HepG2 (cell line): ENCODE data around the gene BAIAP2L1. TPM values are rescaled to one million over a fixed set of nuclear protein-coding genes. Genes with fewer than 3 reads are reported as not detected.

Source experiments
- ELF1 ChIP-seq: sonication (generic); formaldehyde crosslinking; IDR thresholded peaks from 2 replicates; pipeline ENCODE4 v1.4.0; 2020; ENCODE audit warnings: missing genetic modification reagents
- FOXM1 ChIP-seq: sonication (generic); formaldehyde crosslinking; IDR thresholded peaks from 2 replicates; pipeline ENCODE4 v1.5.0; 2020; ENCODE audit warnings: missing genetic modification reagents
- GABPA ChIP-seq, 2 experiments: IDR thresholded peaks; 2 replicates each; pipeline ENCODE4 v1.6.1; 2011 to 2016; ENCODE audit warnings: low read depth in 2 of 2, low read length in 1 of 2, missing biosample characterization in 1 of 2, missing genetic modification characterization in 1 of 2
- GLI4 ChIP-seq: sonication (generic); formaldehyde crosslinking; IDR thresholded peaks from 2 replicates; pipeline ENCODE4 v1.5.1; 2020; ENCODE audit warnings: missing genetic modification reagents, mild to moderate bottlenecking, moderate library complexity, borderline replicate concordance
- HNF4G ChIP-seq, 2 experiments: sonication (generic) in 1 of 2; formaldehyde crosslinking in 1 of 2; IDR thresholded peaks; 2 replicates each; pipeline versions ENCODE4 v1.4.0 to v1.6.1; 2011 to 2020; ENCODE audit warnings: borderline replicate concordance in 2 of 2, low read depth in 2 of 2, mild to moderate bottlenecking in 2 of 2, low read length in 1 of 2, missing genetic modification reagents in 1 of 2, moderate library complexity in 1 of 2
- KLF15 ChIP-seq: sonication (generic); formaldehyde crosslinking; IDR thresholded peaks from 2 replicates; pipeline ENCODE4 v1.8.1; 2023; ENCODE audit warnings: borderline replicate concordance, mild to moderate bottlenecking, inconsistent platforms, missing genetic modification reagents, mixed read lengths
- SMC3 ChIP-seq: IDR thresholded peaks from 2 replicates; pipeline ENCODE4 v1.6.1; 2011; ENCODE audit warnings: low read length, improper control_type of control experiment
- THYN1 ChIP-seq: sonication (generic); formaldehyde crosslinking; IDR thresholded peaks from 2 replicates; pipeline ENCODE4 v1.8.1; 2023; ENCODE audit warnings: low read depth, mild to moderate bottlenecking, moderate library complexity, missing genetic modification reagents, borderline replicate concordance
- ZFY ChIP-seq: sonication (generic); formaldehyde crosslinking; IDR thresholded peaks from 2 replicates; pipeline ENCODE4 v1.4.0; 2020; ENCODE audit warnings: missing genetic modification reagents
- ZKSCAN5 ChIP-seq: sonication (generic); formaldehyde crosslinking; IDR thresholded peaks from 2 replicates; pipeline ENCODE4 v1.5.1; 2020; ENCODE audit warnings: mild to moderate bottlenecking, missing genetic modification reagents
- ZNF10 ChIP-seq: sonication (generic); formaldehyde crosslinking; IDR thresholded peaks from 2 replicates; pipeline ENCODE4 v1.4.0; 2020; ENCODE audit warnings: mild to moderate bottlenecking, low read depth, missing genetic modification reagents, borderline replicate concordance
- ZNF121 ChIP-seq: sonication (generic); formaldehyde crosslinking; IDR thresholded peaks from 2 replicates; pipeline ENCODE4 v1.5.0; 2020; ENCODE audit warnings: mild to moderate bottlenecking, missing genetic modification reagents
- ZNF781 ChIP-seq: sonication (generic); formaldehyde crosslinking; IDR thresholded peaks from 2 replicates; pipeline ENCODE4 v1.5.1; 2020; ENCODE audit warnings: borderline replicate concordance, mild to moderate bottlenecking, missing genetic modification reagents; ENCODE audit errors: not compliant biosample characterization
- polyA plus RNA-seq, 8 experiments: library from polyadenylated mRNA; depleted of rRNA in 3 of 8; stranded (reverse) in 7 of 8; unstranded in 1 of 8; fragments of >200 nt; fragmentation: Illumina TruSeq in 4 of 8; extraction: Trizol in 4 of 8; gene quantifications; 2 replicates each; pipeline versions ENCODE4 v1.2.1 to v1.2.3, GENCODE V29; 2011 to 2016; ENCODE audit warnings: low read depth in 4 of 8, missing spikeins in 1 of 8, mixed read lengths in 1 of 8; ENCODE audit not compliant: insufficient read depth in 1 of 8
- total RNA-seq, 5 experiments: library from RNA; depleted of rRNA; stranded (reverse); fragments of >200 nt; fragmentation: Illumina TruSeq; extraction: Trizol; gene quantifications; 2 replicates each; pipeline ENCODE4 v1.2.3, GENCODE V29; 2016; ENCODE audit warnings: low read depth in 1 of 5
- TF ChIP-seq, protein P1 (sequence below): sonication (generic); formaldehyde crosslinking; IDR thresholded peaks from 2 replicates; pipeline ENCODE4 v1.4.0; 2020; ENCODE audit warnings: mild to moderate bottlenecking, missing genetic modification reagents
- TF ChIP-seq, protein P2 (sequence below): sonication (generic); formaldehyde crosslinking; IDR thresholded peaks from 2 replicates; pipeline ENCODE4 v1.4.0; 2020; ENCODE audit warnings: missing genetic modification reagents
- TF ChIP-seq, protein P3 (sequence below): sonication (generic); formaldehyde crosslinking; IDR thresholded peaks from 2 replicates; pipeline ENCODE4 v1.8.0; 2022; ENCODE audit warnings: mild to moderate bottlenecking, missing genetic modification reagents; ENCODE audit not compliant: insufficient replicate concordance
- TF ChIP-seq, protein P4 (sequence below): sonication (generic); formaldehyde crosslinking; conservative IDR thresholded peaks from 2 replicates; pipeline ENCODE4 v1.8.0; 2022; ENCODE audit warnings: mild to moderate bottlenecking, moderate library complexity, missing genetic modification reagents
- TF ChIP-seq, protein P5 (sequence below): sonication (generic); formaldehyde crosslinking; IDR thresholded peaks from 2 replicates; pipeline ENCODE4 v1.8.1; 2023; ENCODE audit warnings: mild to moderate bottlenecking, missing genetic modification reagents

BAIAP2L1 gene
- total and polyA plus RNA-seq, 2 of the 13 experiments (the other 11 are each of a cell fraction or from before 2014, with no cell fraction given) = 13.0 to 21.5 TPM

DNA sequence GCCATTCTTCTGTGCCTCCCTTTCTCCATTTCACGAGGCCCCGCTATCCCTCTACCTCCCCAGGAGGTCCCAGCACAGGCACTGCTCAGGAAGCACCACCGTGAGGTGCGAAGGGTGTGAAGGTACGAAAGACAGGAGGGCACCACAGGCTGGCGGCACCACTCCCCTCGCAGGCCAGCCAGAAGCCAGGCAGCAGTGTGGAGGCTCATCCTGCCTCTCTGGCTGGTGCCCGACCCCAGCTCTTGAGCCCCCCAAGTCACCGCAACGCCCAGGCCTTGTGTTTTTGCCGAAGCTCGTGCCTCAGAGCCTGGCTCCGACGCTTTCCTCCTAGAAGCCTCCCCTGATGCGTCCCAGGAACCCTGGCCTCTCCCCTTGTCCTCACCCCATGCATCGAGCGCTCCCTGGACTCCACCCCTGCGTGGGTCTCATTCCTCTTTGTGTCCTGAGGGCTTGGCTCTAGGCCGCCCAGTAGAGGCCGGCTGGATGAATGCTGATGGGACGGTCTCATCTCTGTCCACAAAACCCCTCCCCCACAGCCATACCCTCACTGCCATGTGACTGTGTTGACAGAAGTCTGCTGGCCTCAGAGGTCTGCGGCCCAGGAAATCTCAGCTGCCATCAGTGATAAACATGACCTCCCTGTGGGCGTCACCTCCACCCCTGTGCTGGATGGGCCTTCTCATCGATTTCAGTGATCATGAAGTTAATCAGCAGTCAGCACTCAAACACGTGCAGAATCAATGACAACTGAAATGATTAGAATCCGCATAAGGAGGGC lies 100.1 kb downstream of the BAIAP2L1 start (continued):
- TF ChIP-seq ZNF121 (CRISPR knock-in tag) = no peak
- no peak for TF ChIP-seq FOXM1 (CRISPR knock-in tag)
- TF ChIP-seq, protein P1, sequence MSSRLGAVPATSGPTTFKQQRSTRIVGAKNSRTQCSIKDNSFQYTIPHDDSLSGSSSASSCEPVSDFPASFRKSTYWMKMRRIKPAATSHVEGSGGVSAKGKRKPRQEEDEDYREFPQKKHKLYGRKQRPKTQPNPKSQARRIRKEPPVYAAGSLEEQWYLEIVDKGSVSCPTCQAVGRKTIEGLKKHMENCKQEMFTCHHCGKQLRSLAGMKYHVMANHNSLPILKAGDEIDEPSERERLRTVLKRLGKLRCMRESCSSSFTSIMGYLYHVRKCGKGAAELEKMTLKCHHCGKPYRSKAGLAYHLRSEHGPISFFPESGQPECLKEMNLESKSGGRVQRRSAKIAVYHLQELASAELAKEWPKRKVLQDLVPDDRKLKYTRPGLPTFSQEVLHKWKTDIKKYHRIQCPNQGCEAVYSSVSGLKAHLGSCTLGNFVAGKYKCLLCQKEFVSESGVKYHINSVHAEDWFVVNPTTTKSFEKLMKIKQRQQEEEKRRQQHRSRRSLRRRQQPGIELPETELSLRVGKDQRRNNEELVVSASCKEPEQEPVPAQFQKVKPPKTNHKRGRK (CRISPR knock-in tag) = no peak
- TF ChIP-seq, protein P2, sequence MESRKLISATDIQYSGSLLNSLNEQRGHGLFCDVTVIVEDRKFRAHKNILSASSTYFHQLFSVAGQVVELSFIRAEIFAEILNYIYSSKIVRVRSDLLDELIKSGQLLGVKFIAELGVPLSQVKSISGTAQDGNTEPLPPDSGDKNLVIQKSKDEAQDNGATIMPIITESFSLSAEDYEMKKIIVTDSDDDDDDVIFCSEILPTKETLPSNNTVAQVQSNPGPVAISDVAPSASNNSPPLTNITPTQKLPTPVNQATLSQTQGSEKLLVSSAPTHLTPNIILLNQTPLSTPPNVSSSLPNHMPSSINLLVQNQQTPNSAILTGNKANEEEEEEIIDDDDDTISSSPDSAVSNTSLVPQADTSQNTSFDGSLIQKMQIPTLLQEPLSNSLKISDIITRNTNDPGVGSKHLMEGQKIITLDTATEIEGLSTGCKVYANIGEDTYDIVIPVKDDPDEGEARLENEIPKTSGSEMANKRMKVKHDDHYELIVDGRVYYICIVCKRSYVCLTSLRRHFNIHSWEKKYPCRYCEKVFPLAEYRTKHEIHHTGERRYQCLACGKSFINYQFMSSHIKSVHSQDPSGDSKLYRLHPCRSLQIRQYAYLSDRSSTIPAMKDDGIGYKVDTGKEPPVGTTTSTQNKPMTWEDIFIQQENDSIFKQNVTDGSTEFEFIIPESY = peak; percentile 22; the same call in 1 of the 2 replicates
- no peak for TF ChIP-seq ZNF781 (CRISPR knock-in tag)
- no peak for TF ChIP-seq KLF15 (CRISPR knock-in tag)
- TF ChIP-seq GABPA (IDR thresholded peaks at IDR 0.05; ENCODE audit: low read depth, low read length) = no peak
- no peak for TF ChIP-seq GABPA (CRISPR knock-in tag; IDR thresholded peaks at IDR 0.05; ENCODE audit: low read depth)
- TF ChIP-seq GLI4 (CRISPR knock-in tag) = no peak
- TF ChIP-seq, protein P3, sequence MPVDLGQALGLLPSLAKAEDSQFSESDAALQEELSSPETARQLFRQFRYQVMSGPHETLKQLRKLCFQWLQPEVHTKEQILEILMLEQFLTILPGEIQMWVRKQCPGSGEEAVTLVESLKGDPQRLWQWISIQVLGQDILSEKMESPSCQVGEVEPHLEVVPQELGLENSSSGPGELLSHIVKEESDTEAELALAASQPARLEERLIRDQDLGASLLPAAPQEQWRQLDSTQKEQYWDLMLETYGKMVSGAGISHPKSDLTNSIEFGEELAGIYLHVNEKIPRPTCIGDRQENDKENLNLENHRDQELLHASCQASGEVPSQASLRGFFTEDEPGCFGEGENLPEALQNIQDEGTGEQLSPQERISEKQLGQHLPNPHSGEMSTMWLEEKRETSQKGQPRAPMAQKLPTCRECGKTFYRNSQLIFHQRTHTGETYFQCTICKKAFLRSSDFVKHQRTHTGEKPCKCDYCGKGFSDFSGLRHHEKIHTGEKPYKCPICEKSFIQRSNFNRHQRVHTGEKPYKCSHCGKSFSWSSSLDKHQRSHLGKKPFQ = no peak
- peak; percentile 67 for TF ChIP-seq ZFY
- TF ChIP-seq ZKSCAN5 (CRISPR knock-in tag) = no peak
- no peak; the same call in 1 of the 2 replicates for TF ChIP-seq SMC3
- no peak for TF ChIP-seq ZNF10 (CRISPR knock-in tag)
- no peak for TF ChIP-seq THYN1 (CRISPR knock-in tag)
- TF ChIP-seq, protein P4, sequence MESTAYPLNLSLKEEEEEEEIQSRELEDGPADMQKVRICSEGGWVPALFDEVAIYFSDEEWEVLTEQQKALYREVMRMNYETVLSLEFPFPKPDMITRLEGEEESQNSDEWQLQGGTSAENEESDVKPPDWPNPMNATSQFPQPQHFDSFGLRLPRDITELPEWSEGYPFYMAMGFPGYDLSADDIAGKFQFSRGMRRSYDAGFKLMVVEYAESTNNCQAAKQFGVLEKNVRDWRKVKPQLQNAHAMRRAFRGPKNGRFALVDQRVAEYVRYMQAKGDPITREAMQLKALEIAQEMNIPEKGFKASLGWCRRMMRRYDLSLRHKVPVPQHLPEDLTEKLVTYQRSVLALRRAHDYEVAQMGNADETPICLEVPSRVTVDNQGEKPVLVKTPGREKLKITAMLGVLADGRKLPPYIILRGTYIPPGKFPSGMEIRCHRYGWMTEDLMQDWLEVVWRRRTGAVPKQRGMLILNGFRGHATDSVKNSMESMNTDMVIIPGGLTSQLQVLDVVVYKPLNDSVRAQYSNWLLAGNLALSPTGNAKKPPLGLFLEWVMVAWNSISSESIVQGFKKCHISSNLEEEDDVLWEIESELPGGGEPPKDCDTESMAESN (CRISPR knock-in tag) = peak; percentile 44; the same call in 1 of the 2 replicates
- TF ChIP-seq, protein P5, sequence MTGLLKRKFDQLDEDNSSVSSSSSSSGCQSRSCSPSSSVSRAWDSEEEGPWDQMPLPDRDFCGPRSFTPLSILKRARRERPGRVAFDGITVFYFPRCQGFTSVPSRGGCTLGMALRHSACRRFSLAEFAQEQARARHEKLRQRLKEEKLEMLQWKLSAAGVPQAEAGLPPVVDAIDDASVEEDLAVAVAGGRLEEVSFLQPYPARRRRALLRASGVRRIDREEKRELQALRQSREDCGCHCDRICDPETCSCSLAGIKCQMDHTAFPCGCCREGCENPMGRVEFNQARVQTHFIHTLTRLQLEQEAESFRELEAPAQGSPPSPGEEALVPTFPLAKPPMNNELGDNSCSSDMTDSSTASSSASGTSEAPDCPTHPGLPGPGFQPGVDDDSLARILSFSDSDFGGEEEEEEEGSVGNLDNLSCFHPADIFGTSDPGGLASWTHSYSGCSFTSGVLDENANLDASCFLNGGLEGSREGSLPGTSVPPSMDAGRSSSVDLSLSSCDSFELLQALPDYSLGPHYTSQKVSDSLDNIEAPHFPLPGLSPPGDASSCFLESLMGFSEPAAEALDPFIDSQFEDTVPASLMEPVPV (CRISPR knock-in tag) = no peak
- TF ChIP-seq HNF4G (IDR thresholded peaks at IDR 0.05; ENCODE audit: borderline replicate concordance, low read depth, low read length) = no peak
- 0 out of 2 replicates have a peak, but pooled peaks have one; percentile 18 for TF ChIP-seq HNF4G (CRISPR knock-in tag; IDR thresholded peaks at IDR 0.05; ENCODE audit: borderline replicate concordance, low read depth)
- TF ChIP-seq ELF1 (CRISPR knock-in tag) = 0 out of 2 replicates have a peak, but pooled peaks have one; percentile 27
